ENCODE measurements around the gene PCSK9. TPM values are rescaled to one million over a fixed set of nuclear protein-coding genes. Genes with fewer than 3 reads are reported as not detected.

Gene PCSK9
- total and polyA plus RNA-seq, 4 donors: 10.8 to 112 (median 58.5) TPM

DNA sequence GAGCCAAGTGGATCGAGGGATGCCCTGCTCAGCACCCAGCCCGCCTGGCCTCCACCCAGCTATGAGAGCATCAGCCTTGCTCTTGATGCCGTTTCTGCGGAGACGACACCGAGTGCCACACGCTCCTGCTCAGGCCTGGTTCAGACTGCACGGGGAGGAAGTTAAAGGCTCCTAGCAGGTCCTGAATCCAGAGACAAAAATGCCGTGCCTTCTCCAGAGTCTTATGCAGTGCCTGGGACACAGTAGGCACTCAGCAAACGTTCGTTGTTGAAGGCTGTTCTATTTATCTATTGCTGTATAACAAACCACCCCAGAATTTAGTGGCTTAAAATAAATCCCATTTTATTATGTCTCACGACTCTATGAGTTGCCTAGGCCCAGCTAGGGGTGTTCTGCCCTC lies 47.4 kb upstream of the PCSK9 start:
- no peak overlapping the region for H3K9ac ChIP-seq (ENCODE audit: low read depth in 1 of 2, low read length in 2 of 2)
- WGBS: 78% methylated on average over 12 of the region's 12 CpGs
- DNase-seq (ENCODE audit: low spot score): no peak

DNA sequence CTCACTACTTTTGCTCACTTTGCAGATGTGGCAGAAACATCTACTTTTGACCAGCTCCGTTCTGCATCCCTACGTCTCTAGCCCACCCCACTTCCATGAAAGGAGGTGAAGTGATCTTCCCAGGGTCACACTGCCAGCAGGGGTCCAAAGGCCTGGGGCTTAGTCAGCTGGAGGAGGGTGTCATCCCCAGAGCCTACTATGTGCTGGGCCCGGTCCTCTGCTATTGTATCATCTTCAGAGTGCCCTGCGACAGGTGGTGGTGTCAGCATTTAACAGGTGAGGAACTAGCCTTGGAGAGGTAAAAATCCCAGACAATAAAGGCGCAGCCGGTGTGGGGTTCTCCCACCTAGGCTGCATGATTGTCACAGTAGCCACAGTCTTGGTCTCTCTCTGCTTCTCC lies 46.2 kb upstream of the PCSK9 start:
- 97% methylated on average over 6 of the region's 6 CpGs for WGBS
- Histone ChIP-seq H3K4me3 (ENCODE audit: low read depth in 1 of 3, low read length in 3 of 3) (no peak overlapping the region), H3K36me3 (ENCODE audit: control insufficient read depth in 4 of 4, insufficient read depth in 3 of 4, low read depth in 1 of 4, low read length in 3 of 4) (no peaks in the 10 kb centered on the region), H3K4me1 (ENCODE audit: control insufficient read depth in 4 of 4, insufficient read depth in 4 of 4, low read length in 3 of 4) (peaks cover 0 to 5% (median 0%) of the 10 kb centered on the region in 4 donors), H3K27me3 (ENCODE audit: control insufficient read depth in 4 of 4, insufficient read depth in 4 of 4, low read length in 3 of 4) (peaks cover 0 to 5% (median 0%) of the 10 kb centered on the region in 4 donors), H3K9ac (ENCODE audit: low read depth in 1 of 2, low read length in 2 of 2) (no peak overlapping the region), H3K9me3 (ENCODE audit: control insufficient read depth in 4 of 4, low read length in 3 of 4) (no peaks in the 10 kb centered on the region), H3K27ac (ENCODE audit: low read depth in 1 of 2, low read length in 2 of 2) (no peak overlapping the region)
- TF ChIP-seq, protein P1, sequence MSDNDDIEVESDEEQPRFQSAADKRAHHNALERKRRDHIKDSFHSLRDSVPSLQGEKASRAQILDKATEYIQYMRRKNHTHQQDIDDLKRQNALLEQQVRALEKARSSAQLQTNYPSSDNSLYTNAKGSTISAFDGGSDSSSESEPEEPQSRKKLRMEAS (IDR thresholded peaks at IDR 0.05): no peak
- TF ChIP-seq FOXA1 (IDR thresholded peaks at IDR 0.05) (no peak), EGR1 (IDR thresholded peaks at IDR 0.05; ENCODE audit: low read depth in 2 of 2) (no peak), HNF4G (IDR thresholded peaks at IDR 0.05) (no peak)
- TF ChIP-seq, protein P2, sequence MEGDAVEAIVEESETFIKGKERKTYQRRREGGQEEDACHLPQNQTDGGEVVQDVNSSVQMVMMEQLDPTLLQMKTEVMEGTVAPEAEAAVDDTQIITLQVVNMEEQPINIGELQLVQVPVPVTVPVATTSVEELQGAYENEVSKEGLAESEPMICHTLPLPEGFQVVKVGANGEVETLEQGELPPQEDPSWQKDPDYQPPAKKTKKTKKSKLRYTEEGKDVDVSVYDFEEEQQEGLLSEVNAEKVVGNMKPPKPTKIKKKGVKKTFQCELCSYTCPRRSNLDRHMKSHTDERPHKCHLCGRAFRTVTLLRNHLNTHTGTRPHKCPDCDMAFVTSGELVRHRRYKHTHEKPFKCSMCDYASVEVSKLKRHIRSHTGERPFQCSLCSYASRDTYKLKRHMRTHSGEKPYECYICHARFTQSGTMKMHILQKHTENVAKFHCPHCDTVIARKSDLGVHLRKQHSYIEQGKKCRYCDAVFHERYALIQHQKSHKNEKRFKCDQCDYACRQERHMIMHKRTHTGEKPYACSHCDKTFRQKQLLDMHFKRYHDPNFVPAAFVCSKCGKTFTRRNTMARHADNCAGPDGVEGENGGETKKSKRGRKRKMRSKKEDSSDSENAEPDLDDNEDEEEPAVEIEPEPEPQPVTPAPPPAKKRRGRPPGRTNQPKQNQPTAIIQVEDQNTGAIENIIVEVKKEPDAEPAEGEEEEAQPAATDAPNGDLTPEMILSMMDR (IDR thresholded peaks at IDR 0.05; ENCODE audit: low read depth, low read length, missing input control): no peak
- no peak for DNase-seq (ENCODE audit: low spot score)

More for the DNA sequence above, 47.4 kb upstream of the PCSK9 start:
- Histone ChIP-seq H3K4me1 (ENCODE audit: control insufficient read depth in 4 of 4, insufficient read depth in 4 of 4, low read length in 3 of 4) (peaks cover 0 to 5% (median 0%) of the 10 kb centered on the region in 4 donors), H3K4me3 (ENCODE audit: low read depth in 1 of 3, low read length in 3 of 3) (no peak overlapping the region), H3K9me3 (ENCODE audit: control insufficient read depth in 4 of 4, low read length in 3 of 4) (no peaks in the 10 kb centered on the region), H3K27ac (ENCODE audit: low read depth in 1 of 2, low read length in 2 of 2) (no peak overlapping the region), H3K27me3 (ENCODE audit: control insufficient read depth in 4 of 4, insufficient read depth in 4 of 4, low read length in 3 of 4) (no peaks in the 10 kb centered on the region), H3K36me3 (ENCODE audit: control insufficient read depth in 4 of 4, insufficient read depth in 3 of 4, low read depth in 1 of 4, low read length in 3 of 4) (no peaks in the 10 kb centered on the region)
- TF ChIP-seq TAF1 (conservative IDR thresholded peaks at IDR 0.05): no peak

DNA sequence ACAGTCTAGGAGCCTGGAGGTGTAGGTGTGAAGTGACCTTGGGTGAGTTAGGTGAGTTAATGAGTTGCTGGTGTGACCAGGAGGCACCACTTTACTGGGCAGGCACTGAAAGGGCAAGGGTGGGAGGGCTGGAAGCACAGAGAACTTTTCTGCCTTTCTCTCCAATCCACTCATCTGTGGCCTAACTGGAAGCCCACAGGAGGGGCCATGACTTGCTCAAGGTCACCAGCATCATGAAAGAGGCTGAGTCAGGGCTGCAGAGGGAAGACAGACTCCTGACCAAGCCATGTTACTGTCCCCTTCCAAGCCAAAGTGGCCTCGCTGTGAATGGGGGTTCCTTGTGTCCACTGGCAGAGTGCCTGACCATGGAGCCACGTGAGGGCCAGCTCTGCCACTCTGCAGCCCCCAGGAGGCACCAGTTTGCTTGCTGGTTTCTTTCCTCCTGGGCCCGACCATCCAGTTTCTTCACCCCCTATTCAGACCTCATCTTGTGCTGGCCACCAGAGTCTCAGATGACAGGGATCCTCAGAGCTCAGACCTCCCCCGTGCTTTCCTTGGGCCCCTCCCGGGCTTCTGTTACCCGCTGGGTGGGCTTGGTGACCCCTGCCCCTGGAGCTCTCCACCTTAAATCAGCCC lies 44.9 kb upstream of the PCSK9 start:
- TF ChIP-seq, protein P1 (IDR thresholded peaks at IDR 0.05): no peak
- TF ChIP-seq RXRA (IDR thresholded peaks at IDR 0.05): no peak
- no peak for TF ChIP-seq FOXA2 (IDR thresholded peaks at IDR 0.05)
- no peak for TF ChIP-seq EGR1 (IDR thresholded peaks at IDR 0.05; ENCODE audit: low read depth in 2 of 2)
- TF ChIP-seq, protein P3, sequence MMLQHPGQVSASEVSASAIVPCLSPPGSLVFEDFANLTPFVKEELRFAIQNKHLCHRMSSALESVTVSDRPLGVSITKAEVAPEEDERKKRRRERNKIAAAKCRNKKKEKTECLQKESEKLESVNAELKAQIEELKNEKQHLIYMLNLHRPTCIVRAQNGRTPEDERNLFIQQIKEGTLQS (IDR thresholded peaks at IDR 0.05): no peak
- TF ChIP-seq NR2F2 (IDR thresholded peaks at IDR 0.05): no peak
- no peak for TF ChIP-seq HNF4G (IDR thresholded peaks at IDR 0.05)
- no peak for TF ChIP-seq FOXA1 (IDR thresholded peaks at IDR 0.05)
- TF ChIP-seq JUND (IDR thresholded peaks at IDR 0.05): no peak
- no peak for TF ChIP-seq GABPA (IDR thresholded peaks at IDR 0.05 in 1 of 2, conservative IDR thresholded peaks at IDR 0.05 in 1 of 2)
- TF ChIP-seq HNF4A (conservative IDR thresholded peaks at IDR 0.05): no peak
- Histone ChIP-seq H3K9ac (ENCODE audit: low read depth in 1 of 2, low read length in 2 of 2) (no peak overlapping the region), H3K36me3 (ENCODE audit: control insufficient read depth in 4 of 4, insufficient read depth in 3 of 4, low read depth in 1 of 4, low read length in 3 of 4) (no peaks in the 10 kb centered on the region), H3K27ac (ENCODE audit: low read depth in 1 of 2, low read length in 2 of 2) (no peak overlapping the region), H3K9me3 (ENCODE audit: control insufficient read depth in 4 of 4, low read length in 3 of 4) (no peaks in the 10 kb centered on the region), H3K4me1 (ENCODE audit: control insufficient read depth in 4 of 4, insufficient read depth in 4 of 4, low read length in 3 of 4) (peaks cover 0 to 5% (median 0%) of the 10 kb centered on the region in 4 donors), H3K4me3 (ENCODE audit: low read depth in 1 of 3, low read length in 3 of 3) (no peak overlapping the region), H3K27me3 (ENCODE audit: control insufficient read depth in 4 of 4, insufficient read depth in 4 of 4, low read length in 3 of 4) (peaks cover 0 to 5% (median 0%) of the 10 kb centered on the region in 4 donors)
- 86% methylated on average over 6 of the region's 6 CpGs for WGBS
- DNase-seq (ENCODE audit: low spot score): no peak

Data from liver (tissue), 9 donors.